Activated CD4-positive, alpha-beta T cell treated with anti-CD3 and anti-CD28 coated beads, Interleukin-2, Interleukin-4, amounts not matched to agents 100 ng/mL and 50 ng/mL, durations not matched to agents 16 hours and 8 hours (primary cell): ENCODE results near the gene GNS.

Experiments used
- DNase-seq: peaks from one replicate; pipeline ENCODE4 v3.0.0-alpha.2; 2020; ENCODE audit warnings: low spot score

Gene GNS

GRCh38 chr12:64735442-64735841 is 23.8 kb downstream of the GNS start:
- no peak for DNase-seq

GRCh38 chr12:64733857-64734256 is 25.3 kb downstream of the GNS start:
- DNase-seq = no peak

- DNase-seq = no peak
Measured at GRCh38 chr12:64731683-64732082, 27.5 kb downstream of the GNS start.

- no peak for DNase-seq
Measured at GRCh38 chr12:64730588-64730969, 28.6 kb downstream of the GNS start.

- DNase-seq = no peak
Measured at GRCh38 chr12:64729909-64730587, 29.2 kb downstream of the GNS start.

- no peak for DNase-seq
Measured at GRCh38 chr12:64724201-64724745, 34.9 kb downstream of the GNS start.

- no peak for DNase-seq
Measured at GRCh38 chr12:64723630-64724029, 35.6 kb downstream of the GNS start.

GRCh38 chr12:64722835-64723234 is 36.4 kb downstream of the GNS start:
- DNase-seq = no peak

GRCh38 chr12:64720884-64721283 is 38.3 kb downstream of the GNS start:
- no peak for DNase-seq

- DNase-seq = no peak
Measured at GRCh38 chr12:64718649-64719048, 40.6 kb downstream of the GNS start.

GRCh38 chr12:64716839-64717455 is 42.3 kb downstream of the GNS start:
- no peak for DNase-seq

- no peak for DNase-seq
Measured at GRCh38 chr12:64716371-64716770, 42.8 kb downstream of the GNS start.

GRCh38 chr12:64714551-64714968 is 44.6 kb downstream of the GNS start:
- DNase-seq = peak; percentile 40

- no peak for DNase-seq
Measured at GRCh38 chr12:64713376-64713775, 45.8 kb downstream of the GNS start.

- no peak for DNase-seq
Measured at GRCh38 chr12:64709429-64709828, 49.8 kb downstream of the GNS start.

- no peak for DNase-seq
Measured at GRCh38 chr12:64707926-64708325, 51.3 kb downstream of the GNS start.

- DNase-seq = no peak
Measured at GRCh38 chr12:64707362-64707761, 51.8 kb downstream of the GNS start.

GRCh38 chr12:64706857-64707256 is 52.3 kb downstream of the GNS start:
- no peak for DNase-seq

GRCh38 chr12:64706306-64706705 is 52.9 kb downstream of the GNS start:
- no peak for DNase-seq

GRCh38 chr12:64701283-64701682 is 57.9 kb downstream of the GNS start:
- DNase-seq = no peak

GRCh38 chr12:64700532-64700931 is 58.7 kb downstream of the GNS start:
- DNase-seq = no peak

GRCh38 chr12:64699504-64700115 is 59.6 kb downstream of the GNS start:
- no peak for DNase-seq

- no peak for DNase-seq
Measured at GRCh38 chr12:64696080-64696741, 63.0 kb downstream of the GNS start.
